Keratinocyte (primary cell): ENCODE measurements around the gene H19. TPM values are rescaled to one million over a fixed set of nuclear protein-coding genes. Genes with fewer than 3 reads are reported as not detected.
A peak's percentile ranks its signal among the peaks of the same experiment; 100 is the strongest.

ENCODE experiments used
- DNase-seq: peaks from one replicate; pipeline ENCODE4 v3.0.0-alpha.2; 2011; ENCODE audit warnings: low read depth, missing footprints, low spot score
- FAIRE-seq: peaks from 2 replicates; lab custom pipeline; 2011; peaks lifted over from hg19 to GRCh38; lab: Jason Lieb, UNC
- H2AFZ ChIP-seq: 2 replicates; pipeline ENCODE4 v1.6.0; 2012; ENCODE audit warnings: low read length, control low read depth, inconsistent platforms; ENCODE audit not compliant: control insufficient read depth
- H3K27ac ChIP-seq: 2 replicates; pipeline ENCODE4 v1.5.1; 2011; ENCODE audit warnings: low read length; ENCODE audit not compliant: control insufficient read depth, insufficient read depth
- H3K27me3 ChIP-seq: 3 replicates; pipeline ENCODE4 v1.6.0; 2011; ENCODE audit warnings: low read length; ENCODE audit not compliant: control insufficient read depth, insufficient read depth; ENCODE audit errors: extremely low read depth
- H3K36me3 ChIP-seq, 2 experiments: 2 replicates in 1 of 2; 3 replicates in 1 of 2; pipeline ENCODE4 v1.5.1; 2011; ENCODE audit warnings: low read length in 2 of 2, mild to moderate bottlenecking in 1 of 2; ENCODE audit not compliant: control insufficient read depth in 2 of 2, insufficient read depth in 2 of 2; ENCODE audit errors: extremely low read depth in 1 of 2
- H3K4me1 ChIP-seq: 3 replicates; pipeline ENCODE4 v1.5.1; 2011; ENCODE audit warnings: low read length; ENCODE audit not compliant: control insufficient read depth, insufficient read depth; ENCODE audit errors: extremely low read depth
- H3K4me2 ChIP-seq: 3 replicates; pipeline ENCODE4 v1.6.0; 2011; ENCODE audit warnings: low read depth, low read length; ENCODE audit not compliant: control insufficient read depth, insufficient read depth; ENCODE audit errors: extremely low read depth
- H3K4me3 ChIP-seq, 3 experiments: fragments of 200-600 bp in 1 of 3; sonication (generic) in 1 of 3; 2 replicates in 2 of 3; 3 replicates in 1 of 3; pipeline ENCODE4 v1.5.1; 2011 to 2016; ENCODE audit warnings: low read length in 3 of 3, mild to moderate bottlenecking in 3 of 3, control low read depth in 2 of 3, inconsistent platforms in 1 of 3, low read depth in 1 of 3, mixed read lengths in 1 of 3, mixed run types in 1 of 3, moderate library complexity in 1 of 3; ENCODE audit not compliant: control insufficient read depth in 2 of 3, insufficient read depth in 2 of 3; ENCODE audit errors: extremely low read depth in 1 of 3
- H3K79me2 ChIP-seq: 2 replicates; pipeline ENCODE4 v1.6.0; 2012; ENCODE audit warnings: low read length; ENCODE audit not compliant: control insufficient read depth, insufficient read depth
- H3K9ac ChIP-seq: 3 replicates; pipeline ENCODE4 v1.6.0; 2011; ENCODE audit warnings: low read length; ENCODE audit not compliant: control insufficient read depth, insufficient read depth; ENCODE audit errors: extremely low read depth
- H3K9me1 ChIP-seq: 3 replicates; pipeline ENCODE4 v1.6.0; 2011; ENCODE audit warnings: low read length; ENCODE audit not compliant: control insufficient read depth, insufficient read depth; ENCODE audit errors: extremely low read depth
- H3K9me3 ChIP-seq: 2 replicates; pipeline ENCODE4 v1.5.1; 2012; ENCODE audit warnings: low read depth, low read length; ENCODE audit not compliant: control insufficient read depth
- H4K20me1 ChIP-seq: 3 replicates; pipeline ENCODE4 v1.6.0; 2011; ENCODE audit warnings: low read length; ENCODE audit not compliant: control insufficient read depth, insufficient read depth; ENCODE audit errors: extremely low read depth
- EZH2 ChIP-seq: IDR thresholded peaks from one replicate; pipeline ENCODE4 v1.6.1; 2012; ENCODE audit warnings: inconsistent platforms, mild to moderate bottlenecking, low read length, moderate library complexity
- dilution Hi-C: fragments of 300-500 bp; cut with MboI; formaldehyde crosslinking; loops from one replicate; pipeline ENCODE4 v1.7.0; 2020; ENCODE audit warnings: low sequenced_read_pairs; ENCODE audit not compliant: extremely low pct_ligation_motif_present
- polyA plus RNA-seq, 5 experiments: library from polyadenylated mRNA; depleted of rRNA in 3 of 5; stranded (reverse) in 3 of 5; stranded (forward) in 1 of 5; unstranded in 1 of 5; fragments of >200 nt; gene quantifications; 1 replicate in 1 of 5; 2 replicates in 3 of 5; 3 replicates in 1 of 5; pipeline versions ENCODE4 v1.2.1 to v1.2.3, GENCODE V29; 2011 to 2012; ENCODE audit warnings: missing spikeins in 2 of 5, low read depth in 1 of 5, low replicate concordance in 1 of 5
- TF ChIP-seq, protein P1 (sequence below), 3 experiments: IDR thresholded peaks in 1 of 3; conservative IDR thresholded peaks in 1 of 3; optimal IDR thresholded peaks in 1 of 3; 2 replicates in 2 of 3; 3 replicates in 1 of 3; pipeline versions ENCODE3 to v1.5.1; 2011; ENCODE audit warnings: low read length in 3 of 3, mild to moderate bottlenecking in 3 of 3, moderate library complexity in 2 of 3, control low read depth in 1 of 3, inconsistent platforms in 1 of 3; ENCODE audit not compliant: insufficient read depth in 2 of 3; ENCODE audit errors: extremely low read depth in 1 of 3

The H19 gene
- polyA plus RNA-seq, 1 donor (not counting 4 experiments of a cell fraction or from before 2014, with no cell fraction given), result 15.6 TPM

DNA sequence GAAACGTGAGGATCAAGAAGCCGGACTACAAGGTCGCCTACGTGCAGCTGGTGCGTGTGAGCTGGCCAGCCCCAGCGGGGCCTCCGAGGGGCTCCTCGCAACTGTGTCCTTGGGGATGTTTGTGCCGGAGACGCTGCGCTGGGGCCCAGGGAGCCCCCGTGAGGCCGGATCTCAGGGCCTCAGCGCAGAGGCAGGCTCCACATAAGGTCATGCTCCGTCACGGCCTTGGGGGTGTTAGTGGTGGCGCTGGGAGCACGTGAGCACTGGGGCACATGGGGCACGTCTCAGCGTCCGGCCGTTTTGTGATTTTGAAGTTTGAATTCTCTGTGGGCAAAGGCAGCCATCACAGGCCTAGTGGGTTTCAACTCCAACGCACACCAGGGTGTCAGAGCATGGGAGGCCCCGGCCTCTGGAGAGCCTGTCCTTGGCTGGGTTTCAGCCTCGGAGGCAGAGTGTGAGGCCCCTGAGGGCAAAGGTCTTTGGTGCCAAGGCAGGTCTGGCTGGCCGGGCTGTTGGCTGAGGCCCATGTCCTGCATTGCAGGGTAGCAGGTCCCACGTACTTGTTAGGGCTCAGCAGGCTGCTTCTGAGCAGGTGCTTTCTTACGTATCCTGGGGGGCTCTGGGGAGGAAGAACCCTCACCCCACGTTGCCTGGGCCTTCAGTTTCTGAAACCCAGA, 44.7 kb downstream of the H19 start:
- FAIRE-seq (no peak), DNase-seq (no peak)
- Histone ChIP-seq H3K4me1 (no peaks in the 10 kb centered on the region), H3K79me2 (no peaks in the 10 kb centered on the region), H2AFZ (no peak overlapping the region), H3K27me3 (no peaks in the 10 kb centered on the region), H3K4me2 (no peak overlapping the region), H3K9ac (no peak overlapping the region), H4K20me1 (no peaks in the 10 kb centered on the region), H3K4me3 (no peak overlapping the region), H3K9me3 (no peaks in the 10 kb centered on the region), H3K27ac (no peak overlapping the region), H3K9me1 (no peaks in the 10 kb centered on the region), H3K36me3 (no peaks in the 10 kb centered on the region)
- dilution Hi-C loops, result no loop called here
- no peak for TF ChIP-seq EZH2
- TF ChIP-seq, protein P1, sequence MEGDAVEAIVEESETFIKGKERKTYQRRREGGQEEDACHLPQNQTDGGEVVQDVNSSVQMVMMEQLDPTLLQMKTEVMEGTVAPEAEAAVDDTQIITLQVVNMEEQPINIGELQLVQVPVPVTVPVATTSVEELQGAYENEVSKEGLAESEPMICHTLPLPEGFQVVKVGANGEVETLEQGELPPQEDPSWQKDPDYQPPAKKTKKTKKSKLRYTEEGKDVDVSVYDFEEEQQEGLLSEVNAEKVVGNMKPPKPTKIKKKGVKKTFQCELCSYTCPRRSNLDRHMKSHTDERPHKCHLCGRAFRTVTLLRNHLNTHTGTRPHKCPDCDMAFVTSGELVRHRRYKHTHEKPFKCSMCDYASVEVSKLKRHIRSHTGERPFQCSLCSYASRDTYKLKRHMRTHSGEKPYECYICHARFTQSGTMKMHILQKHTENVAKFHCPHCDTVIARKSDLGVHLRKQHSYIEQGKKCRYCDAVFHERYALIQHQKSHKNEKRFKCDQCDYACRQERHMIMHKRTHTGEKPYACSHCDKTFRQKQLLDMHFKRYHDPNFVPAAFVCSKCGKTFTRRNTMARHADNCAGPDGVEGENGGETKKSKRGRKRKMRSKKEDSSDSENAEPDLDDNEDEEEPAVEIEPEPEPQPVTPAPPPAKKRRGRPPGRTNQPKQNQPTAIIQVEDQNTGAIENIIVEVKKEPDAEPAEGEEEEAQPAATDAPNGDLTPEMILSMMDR (optimal IDR thresholded peaks at IDR 0.05 in 1 of 3, IDR thresholded peaks at IDR 0.05 in 1 of 3, conservative IDR thresholded peaks at IDR 0.05 in 1 of 3; ENCODE audit: extremely low read depth in 1 of 3, insufficient read depth in 2 of 3, low read length in 3 of 3), result no peak

DNA sequence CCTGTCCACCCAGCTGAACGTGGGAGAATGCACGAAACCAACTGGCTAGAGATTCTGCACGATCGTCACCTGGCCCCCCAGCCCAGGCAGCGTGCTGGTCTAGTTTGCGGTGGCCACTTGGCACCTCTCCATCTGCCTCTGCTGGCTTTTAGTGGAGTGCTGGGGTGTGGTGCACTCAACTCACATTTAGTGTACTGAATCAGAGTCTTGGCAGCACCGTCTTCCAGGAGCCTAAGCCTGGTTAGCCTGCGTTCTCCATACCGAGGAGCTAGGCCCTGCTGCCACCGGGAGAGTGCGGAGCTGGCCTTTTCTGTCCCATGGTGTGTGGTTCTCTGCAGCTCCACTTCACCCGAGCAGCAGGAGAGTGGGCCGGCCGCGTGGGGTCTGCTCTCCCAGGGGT, 47.7 kb downstream of the H19 start:
- Histone ChIP-seq H3K9ac (no peak overlapping the region), H3K9me3 (no peaks in the 10 kb centered on the region), H3K36me3 (no peaks in the 10 kb centered on the region), H2AFZ (no peak overlapping the region), H3K27ac (no peak overlapping the region), H4K20me1 (no peaks in the 10 kb centered on the region), H3K9me1 (no peaks in the 10 kb centered on the region), H3K79me2 (no peaks in the 10 kb centered on the region), H3K4me2 (no peak overlapping the region), H3K4me3 (no peak overlapping the region), H3K4me1 (no peaks in the 10 kb centered on the region), H3K27me3 (no peaks in the 10 kb centered on the region)
- FAIRE-seq (peak; percentile 44), DNase-seq (no peak)
- TF ChIP-seq, protein P1 (optimal IDR thresholded peaks at IDR 0.05 in 1 of 3, IDR thresholded peaks at IDR 0.05 in 1 of 3, conservative IDR thresholded peaks at IDR 0.05 in 1 of 3; ENCODE audit: extremely low read depth in 1 of 3, insufficient read depth in 2 of 3, low read length in 3 of 3), result no peak
- TF ChIP-seq EZH2, result no peak
- dilution Hi-C loops, result no loop called here
